Measurements from ENCODE around the gene ZNF878.
A peak's percentile ranks its signal among the peaks of the same experiment; 100 is the strongest.
"Not testable (repeated sequence)": the region's sequence is repeated elsewhere in the genome, so short reads cannot be mapped to it uniquely, and the experiment has no call there.

ZNF878 gene

DNA sequence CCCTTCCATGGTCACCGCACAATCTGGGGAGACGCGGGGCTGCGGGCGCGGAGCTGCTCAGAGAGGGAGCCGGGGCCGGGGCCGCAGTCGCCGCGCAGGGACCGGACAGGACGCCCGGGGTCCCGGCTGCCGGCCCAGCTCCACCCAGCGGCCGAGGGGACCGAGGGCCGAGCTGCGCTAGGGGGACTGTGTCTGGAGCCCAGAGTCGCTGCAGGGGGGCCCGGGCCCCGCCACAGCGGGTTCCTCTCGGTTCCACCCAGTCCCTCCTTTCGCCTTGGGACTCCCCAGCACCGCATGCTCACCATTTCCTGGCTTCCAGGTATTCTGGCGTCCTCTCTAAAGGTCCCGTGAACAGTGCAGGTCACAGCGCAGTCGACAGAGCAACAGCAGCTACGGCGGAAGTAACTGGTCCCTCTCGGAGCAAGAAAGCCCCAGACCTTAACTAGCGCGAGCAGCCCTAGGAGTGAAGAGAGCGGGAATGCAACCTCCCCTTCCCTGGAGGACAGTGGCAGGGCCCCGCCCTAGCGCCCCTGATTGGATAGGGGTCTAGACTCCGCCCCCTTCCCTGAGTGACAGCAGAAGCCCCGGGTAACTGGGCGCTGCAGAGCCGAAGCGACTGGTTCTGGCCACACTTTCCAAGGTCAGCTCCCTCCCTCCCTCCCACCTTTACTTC lies at the start of gene ZNF878:
Gene ZNF878 (minus strand): TSS at position 465 of the 673 bp plus-strand sequence. CDS start 160 bp downstream, at position 305.
- DNase-seq (ENCODE audit: low read depth), result peak; percentile 67

GRCh38 chr19:12098040-12098439 lies 45.3 kb upstream of the ZNF878 start:
- DNase-seq (ENCODE audit: low read depth), result no peak

DNA sequence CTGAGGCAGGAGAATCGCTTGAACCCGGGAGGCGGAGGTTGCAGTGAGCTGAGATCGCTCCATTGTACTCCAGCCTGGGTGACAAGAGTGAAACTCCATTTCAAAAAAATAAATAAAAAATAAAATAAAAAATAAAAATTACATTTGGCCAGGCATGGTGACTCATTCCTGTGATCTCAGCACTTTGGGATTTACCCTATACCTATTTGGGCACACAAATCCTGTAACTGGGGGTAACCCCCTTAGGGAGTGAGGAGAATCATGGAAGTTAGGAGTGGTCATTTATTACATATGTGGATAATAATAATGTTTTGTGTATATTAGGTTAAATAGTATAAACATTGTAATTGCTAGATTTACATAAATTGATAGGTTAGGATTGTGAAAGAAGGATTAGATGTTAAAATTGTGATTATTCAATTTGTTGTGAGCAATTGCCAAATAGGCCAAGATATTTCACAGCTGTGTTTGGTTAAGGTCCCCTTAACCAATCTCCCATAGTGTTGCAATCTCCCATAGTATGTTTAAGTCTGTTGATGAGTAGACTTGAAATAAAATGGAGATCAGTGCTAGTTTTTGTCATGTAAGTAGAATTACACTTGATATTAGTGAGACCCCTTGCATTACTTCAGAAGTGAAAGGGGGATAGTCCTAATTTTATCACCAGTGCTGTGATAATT lies 42.5 kb upstream of the ZNF878 start:
- no peak for DNase-seq (ENCODE audit: low read depth)

DNA sequence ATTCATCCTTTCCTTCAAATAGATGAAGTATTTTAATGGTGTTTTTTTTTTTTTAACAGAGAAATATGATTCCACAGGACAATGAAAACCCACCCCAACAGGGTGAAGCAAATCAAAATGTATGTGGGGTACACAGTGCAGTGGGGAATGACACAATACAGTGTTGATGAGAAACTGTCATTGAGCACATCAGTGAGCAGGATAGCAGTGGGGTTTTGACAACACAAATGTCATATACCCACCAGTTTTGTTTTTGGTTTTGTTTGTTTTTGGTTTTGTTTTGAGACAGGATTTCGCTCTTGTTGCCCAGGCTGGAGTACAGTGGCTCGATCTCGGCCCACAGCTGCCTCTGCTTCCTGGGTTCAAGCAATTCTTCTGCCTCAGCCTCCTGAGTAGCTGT lies 41.0 kb upstream of the ZNF878 start:
- DNase-seq (ENCODE audit: low read depth), result no peak

DNA sequence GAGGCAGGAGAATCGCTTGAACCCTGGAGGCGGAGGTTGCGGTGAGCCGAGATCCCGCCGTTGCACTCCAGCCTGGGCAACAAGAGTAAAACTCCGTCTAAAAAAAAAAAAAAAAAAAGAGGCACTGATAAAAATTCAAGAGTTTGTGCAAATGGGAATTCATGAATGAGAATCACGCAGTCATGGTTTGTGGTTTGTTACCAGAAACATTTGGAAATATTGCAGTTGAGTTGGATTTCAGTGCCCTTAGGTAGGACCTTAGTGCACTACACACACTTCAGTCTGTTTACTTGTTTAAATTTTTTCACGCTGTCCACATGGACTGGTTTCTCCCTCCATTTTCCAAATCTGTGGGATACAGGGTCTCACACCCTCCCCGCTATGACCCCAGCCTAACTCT lies 40.2 kb upstream of the ZNF878 start:
- DNase-seq (ENCODE audit: low read depth), result no peak

- DNase-seq (ENCODE audit: low read depth), result peak; percentile 77
Measured at GRCh38 chr19:12092065-12092867, 39.5 kb upstream of the ZNF878 start.

- peak; percentile 65 for DNase-seq (ENCODE audit: low read depth)
Measured at GRCh38 chr19:12090807-12091206, 38.0 kb upstream of the ZNF878 start.

- no peak for DNase-seq (ENCODE audit: low read depth)
Measured at GRCh38 chr19:12085074-12085818, 32.5 kb upstream of the ZNF878 start.

DNA sequence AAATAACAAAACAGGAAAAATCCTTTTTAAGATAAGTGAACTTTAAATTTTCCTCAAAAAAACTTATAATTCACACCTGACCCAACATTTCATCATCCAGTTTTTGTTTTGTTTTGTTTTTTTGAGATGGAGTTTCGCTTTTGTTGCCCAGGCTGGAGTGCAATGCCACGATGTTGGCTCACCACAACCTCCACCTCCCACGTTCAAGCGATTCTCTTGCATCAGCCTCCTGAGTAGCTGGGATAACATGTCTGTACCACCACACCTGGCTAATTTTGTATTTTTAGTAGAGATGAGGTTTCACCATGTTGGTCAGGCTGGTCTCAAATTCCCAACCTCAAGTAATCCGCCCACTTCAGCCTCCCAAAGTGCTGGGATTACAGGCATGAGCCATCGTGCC lies 30.6 kb upstream of the ZNF878 start:
- not testable (repeated sequence) for DNase-seq (ENCODE audit: low read depth)

- DNase-seq (ENCODE audit: low read depth), result no peak
Measured at GRCh38 chr19:12077375-12077774, 24.6 kb upstream of the ZNF878 start.

DNA sequence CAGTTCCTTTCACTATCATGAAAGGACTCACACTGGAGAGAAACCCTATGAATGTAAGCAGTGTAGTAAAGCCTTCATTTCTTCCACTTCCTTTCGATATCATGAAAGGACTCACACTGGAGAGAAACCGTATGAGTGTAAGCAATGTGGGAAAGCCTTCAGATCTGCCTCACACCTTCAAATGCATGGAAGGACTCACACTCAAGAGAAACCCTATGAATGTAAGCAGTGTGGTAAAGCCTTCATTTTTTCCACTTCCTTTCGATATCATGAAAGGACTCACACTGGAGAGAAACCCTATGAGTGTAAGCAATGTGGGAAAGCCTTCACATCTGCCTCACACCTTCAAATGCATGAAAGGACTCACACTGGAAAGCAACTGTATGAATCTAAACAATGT lies 23.6 kb upstream of the ZNF878 start:
- not testable (repeated sequence) for DNase-seq (ENCODE audit: low read depth)

- no peak for DNase-seq (ENCODE audit: low read depth)
Measured at GRCh38 chr19:12075538-12076139, 22.9 kb upstream of the ZNF878 start.

- DNase-seq (ENCODE audit: low read depth), result peak; percentile 77
Measured at GRCh38 chr19:12064590-12065538, 12.1 kb upstream of the ZNF878 start, which contains the start of gene ZNF844. Gene ZNF844, plus strand, starts transcription at chr19:12064731. Its CDS starts 143 bp downstream, at chr19:12064874.

DNA sequence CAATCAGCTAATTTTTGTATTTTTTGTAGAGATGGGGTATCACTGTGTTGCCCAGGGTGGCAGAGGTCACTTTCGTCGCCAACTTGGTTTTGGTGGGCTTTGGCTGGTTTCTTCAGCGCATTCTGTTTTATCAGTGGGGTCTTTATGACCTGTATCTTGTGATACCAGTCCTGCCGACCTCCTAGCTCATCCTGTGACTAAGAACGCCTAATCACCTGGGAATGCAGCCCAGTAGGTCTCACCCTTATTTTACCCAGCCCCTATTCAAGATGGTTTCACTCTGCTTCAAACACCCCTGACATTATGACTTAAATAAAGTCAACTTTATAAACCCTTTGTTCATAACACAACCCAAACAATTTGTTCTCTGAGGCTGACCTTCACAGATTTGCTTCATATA lies 3.0 kb upstream of the ZNF878 start:
- no peak for DNase-seq (ENCODE audit: low read depth)

- DNase-seq (ENCODE audit: low read depth), result no peak
Measured at GRCh38 chr19:12052091-12052496, 667 bp downstream of the ZNF878 start.

GRCh38 chr19:12047868-12048267 lies 4.9 kb downstream of the ZNF878 start:
- no peak for DNase-seq (ENCODE audit: low read depth)

GRCh38 chr19:12043752-12044422 lies 8.9 kb downstream of the ZNF878 start:
- DNase-seq (ENCODE audit: low read depth), result no peak

- DNase-seq (ENCODE audit: low read depth), result no peak
Measured at GRCh38 chr19:12042893-12043292, 9.9 kb downstream of the ZNF878 start.

DNA sequence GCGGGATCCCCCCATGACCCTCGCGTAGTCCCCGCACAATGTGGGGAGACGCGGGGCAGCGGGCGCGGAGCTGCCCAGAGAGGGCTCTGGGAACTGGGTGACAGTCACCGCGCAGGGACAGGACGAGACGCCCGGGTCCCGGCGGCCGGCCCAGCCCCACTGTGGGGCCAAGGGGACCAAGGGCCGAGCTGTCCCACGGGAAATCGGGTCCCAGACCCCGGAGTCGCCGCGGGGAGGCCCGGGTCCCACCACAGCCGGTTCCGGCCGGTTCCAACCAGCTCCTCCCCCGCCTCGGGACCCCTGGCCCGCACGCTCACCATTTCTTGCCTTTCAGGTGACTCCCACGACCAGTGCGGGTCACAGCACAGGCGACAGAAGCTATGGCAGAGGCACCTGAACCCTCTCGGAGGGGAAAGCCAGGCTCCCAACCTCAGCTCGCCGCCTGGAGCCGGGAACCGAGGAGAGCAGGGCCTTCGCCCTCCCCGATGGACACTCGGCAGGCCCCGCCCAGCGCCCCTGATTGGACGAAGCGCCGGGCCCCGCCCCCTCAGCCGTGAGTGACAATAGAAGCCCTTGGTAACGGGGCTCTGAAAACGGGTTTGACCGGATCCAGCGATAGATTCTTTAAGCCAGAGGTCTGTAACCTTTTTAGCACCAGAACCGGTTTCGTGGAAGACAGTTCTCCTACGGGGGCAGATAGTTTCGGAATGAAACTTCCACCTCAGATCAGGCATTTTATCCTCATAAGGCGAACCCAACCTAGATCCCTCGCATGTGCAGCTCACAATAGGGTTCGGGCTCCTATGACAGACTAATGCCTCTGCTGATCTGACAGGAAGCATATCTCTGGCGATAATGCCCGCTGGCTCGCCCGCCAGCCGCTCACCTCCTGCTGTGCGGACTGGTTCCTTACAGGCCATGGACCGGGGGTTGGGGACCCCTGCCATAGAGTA lies 17.3 kb downstream of the ZNF878 start, which contains the start of gene ZNF433:
Gene ZNF433 (minus strand): TSS at position 460 of the 953 bp plus-strand sequence. CDS start 140 bp downstream, at position 320.
- DNase-seq (ENCODE audit: low read depth), result peak; percentile 75
